Tibial nerve (tissue), 4 donors: ENCODE results near the gene PLD2. TPM values are rescaled to one million over a fixed set of nuclear protein-coding genes. Genes with fewer than 3 reads are reported as not detected.
A peak's percentile ranks its signal among the peaks of the same experiment; 100 is the strongest.
"Not testable (repeated sequence)": the region's sequence is repeated elsewhere in the genome, so short reads cannot be mapped to it uniquely, and the experiment has no call there.

Experiments
- DNase-seq, 2 donors: peaks; one replicate each; pipeline ENCODE4 v3.0.0-alpha.2; 2019; ENCODE audit warnings: low spot score in 2 of 2
- H3K27ac ChIP-seq, 4 donors: fragments of 200-600 bp; sonication (generic) in 3 of 4; one replicate each; pipeline ENCODE4 v1.5.1; 2017 to 2019; ENCODE audit warnings: mild to moderate bottlenecking in 1 of 4
- H3K27me3 ChIP-seq, 2 donors: fragments of 200-600 bp; sonication (generic) in 1 of 2; one replicate each; pipeline versions ENCODE4 v1.5.1 to v1.6.0; 2017 to 2019
- H3K36me3 ChIP-seq, 3 donors: fragments of 200-600 bp; sonication (generic); one replicate each; pipeline ENCODE4 v1.5.1; 2018 to 2019
- H3K4me1 ChIP-seq, 4 donors: fragments of 200-600 bp; sonication (generic) in 3 of 4; one replicate each; pipeline ENCODE4 v1.5.1; 2017 to 2019
- H3K4me3 ChIP-seq, 4 donors: fragments of 200-600 bp; sonication (generic) in 3 of 4; one replicate each; pipeline ENCODE4 v1.5.1; 2017 to 2019; ENCODE audit warnings: mild to moderate bottlenecking in 1 of 4, moderate library complexity in 1 of 4
- H3K9me3 ChIP-seq, 4 donors: fragments of 200-600 bp; sonication (generic) in 3 of 4; one replicate each; pipeline ENCODE4 v1.5.1; 2017 to 2019
- CTCF ChIP-seq, 5 experiments: fragments of 200-600 bp in 3 of 5; fragments of 450-650 bp in 2 of 5; sonication (generic) in 3 of 5; IDR thresholded peaks; one replicate each; pipeline ENCODE4 v1.5.1; 2016 to 2019; ENCODE audit warnings: antibody characterized with exemption in 5 of 5, mild to moderate bottlenecking in 3 of 5, moderate library complexity in 2 of 5
- EP300 ChIP-seq, 2 donors: sonication (generic); formaldehyde crosslinking; IDR thresholded peaks; one replicate each; pipeline ENCODE4 v1.6.1; 2017; ENCODE audit warnings: antibody characterized with exemption in 2 of 2, mild to moderate bottlenecking in 1 of 2
- POLR2A ChIP-seq, 2 donors: fragments of 450-650 bp; IDR thresholded peaks; one replicate each; pipeline ENCODE4 v1.6.1; 2017; ENCODE audit warnings: antibody characterized with exemption in 2 of 2, mild to moderate bottlenecking in 2 of 2, moderate library complexity in 2 of 2
- WGBS, 2 donors: methylation state at CpG; one replicate each; pipeline ENCODE4 v1.1.5; 2018; 5-methylcytosine and 5-hydroxymethylcytosine counted together
- total RNA-seq, 4 donors: library from RNA; depleted of rRNA; stranded (reverse); fragments of >200 nt; gene quantifications; one replicate each; pipeline ENCODE4 v1.1.0, GENCODE V29; 2016

PLD2 gene
- total RNA-seq, 4 donors from 2014 or later, result 17.2 to 63.0 (median 30.1) TPM

GRCh38 chr17:4862720-4863119 is 55.8 kb downstream of the PLD2 start:
- WGBS, 2 donors, result 91% methylated on average over 4 of the region's 4 CpGs
- DNase-seq, result no peak

GRCh38 chr17:4863321-4863720 is 56.4 kb downstream of the PLD2 start:
- Histone ChIP-seq H3K4me1 (peaks cover 0 to 47% (median 22%) of the 10 kb centered on the region in 4 donors), H3K27me3 (no peaks in the 10 kb centered on the region), H3K36me3 (no peaks in the 10 kb centered on the region), H3K9me3 (no peaks in the 10 kb centered on the region), H3K27ac (peak overlapping the region in 1 of 4 donors; percentile 42), H3K4me3 (no peak overlapping the region)
- 65 to 75% methylated on average over 1 of the region's 1 CpG for WGBS, 2 donors
- no peak for TF ChIP-seq POLR2A (IDR thresholded peaks at IDR 0.05)
- TF ChIP-seq EP300 (IDR thresholded peaks at IDR 0.05), result no peak
- TF ChIP-seq CTCF (IDR thresholded peaks at IDR 0.05), result no peak
- DNase-seq, result no peak

More at GRCh38 chr17:4862720-4863119, 55.8 kb downstream of the PLD2 start:
- TF ChIP-seq POLR2A (IDR thresholded peaks at IDR 0.05) (no peak), CTCF (IDR thresholded peaks at IDR 0.05) (no peak), EP300 (IDR thresholded peaks at IDR 0.05) (no peak)
- H3K4me1 ChIP-seq, result peaks cover 0 to 53% (median 28%) of the 10 kb centered on the region in 4 donors
- no peaks in the 10 kb centered on the region for H3K36me3 ChIP-seq
- H3K27ac ChIP-seq, result peak overlapping the region in 1 of 4 donors; percentile 42
- no peaks in the 10 kb centered on the region for H3K9me3 ChIP-seq
- no peaks in the 10 kb centered on the region for H3K27me3 ChIP-seq
- no peak overlapping the region for H3K4me3 ChIP-seq

- H3K27me3 ChIP-seq, H3K4me3 ChIP-seq, H3K36me3 ChIP-seq, DNase-seq, H3K27ac ChIP-seq, H3K9me3 ChIP-seq, H3K4me1 ChIP-seq: not testable (repeated sequence)
- 82% methylated on average over 5 of the region's 5 CpGs for WGBS, 2 donors
These were observed 60.6 kb downstream of the PLD2 start for GRCh38 chr17:4867535-4867934.

GRCh38 chr17:4869058-4869998 is 62.4 kb downstream of the PLD2 start:
- not testable (repeated sequence) for H3K27ac ChIP-seq, H3K4me3 ChIP-seq, DNase-seq, H3K27me3 ChIP-seq, H3K9me3 ChIP-seq, H3K36me3 ChIP-seq, H3K4me1 ChIP-seq
- WGBS, 2 donors, result 94 to 96% methylated on average over 22 of the region's 22 CpGs

- no peak for DNase-seq
- Histone ChIP-seq H3K4me1 (peaks cover 0 to 8% (median 0%) of the 10 kb centered on the region in 4 donors), H3K9me3 (no peaks in the 10 kb centered on the region), H3K4me3 (no peak overlapping the region), H3K27me3 (no peaks in the 10 kb centered on the region), H3K27ac (no peak overlapping the region), H3K36me3 (peaks cover 0 to 10% (median 0%) of the 10 kb centered on the region in 3 donors)
- TF ChIP-seq POLR2A (IDR thresholded peaks at IDR 0.05), result no peak
- no peak for TF ChIP-seq EP300 (IDR thresholded peaks at IDR 0.05)
- TF ChIP-seq CTCF (IDR thresholded peaks at IDR 0.05), result no peak
- 66 to 80% methylated on average over 2 of the region's 2 CpGs for WGBS, 2 donors
These were observed 63.9 kb downstream of the PLD2 start for GRCh38 chr17:4870855-4871254.

GRCh38 chr17:4872786-4873185 is 65.8 kb downstream of the PLD2 start:
- TF ChIP-seq EP300 (IDR thresholded peaks at IDR 0.05) (peak in 1 of 2 donors; percentile 22), CTCF (IDR thresholded peaks at IDR 0.05) (no peak)
- 29 to 30% methylated on average over 8 of the region's 8 CpGs for WGBS, 2 donors
- no peaks in the 10 kb centered on the region for H3K9me3 ChIP-seq
- no peaks in the 10 kb centered on the region for H3K27me3 ChIP-seq
- H3K4me3 ChIP-seq, result no peak overlapping the region
- no peak for DNase-seq
- H3K27ac ChIP-seq, result peak overlapping the region in 2 of 4 donors; percentile 20
- peaks cover 0 to 25% (median 8%) of the 10 kb centered on the region in 4 donors for H3K4me1 ChIP-seq
- H3K36me3 ChIP-seq, result peaks cover 0 to 10% (median 0%) of the 10 kb centered on the region in 3 donors
